B cell (primary cell): ENCODE data around the gene EME1. TPM values are rescaled to one million over a fixed set of nuclear protein-coding genes. Genes with fewer than 3 reads are reported as not detected.

Experiments
- ATAC-seq: fragments of 200-7000 bp; cut with Tn5 transposase; one replicate; pipeline ENCODE4 v1.10.0; 2021; ENCODE audit warnings: low read depth, mild to moderate bottlenecking, moderate number of reproducible peaks, moderate library complexity
- CTCF ChIA-PET: fragments of 350-600 bp; sonication (Branson Sonifier 250); formaldehyde crosslinking; loops from one replicate; lab custom pipeline; 2021; ENCODE audit warnings: antibody characterized with exemption, inconsistent platforms; lab: Charles Lee
- POLR2A ChIA-PET: fragments of 350-600 bp; sonication (Branson Sonifier 250); formaldehyde crosslinking; loops from one replicate; lab custom pipeline; 2021; ENCODE audit warnings: antibody characterized with exemption; lab: Charles Lee
- DNase-seq: peaks from one replicate; pipeline ENCODE4 v3.0.0; 2013
- H2AFZ ChIP-seq: 2 replicates; pipeline ENCODE4 v1.6.1; 2012; ENCODE audit warnings: mild to moderate bottlenecking, low read depth, low read length; ENCODE audit not compliant: insufficient read depth, poor library complexity, severe bottlenecking
- H3K27ac ChIP-seq, 2 donors: 1 replicate in 1 of 2; 2 replicates in 1 of 2; pipeline ENCODE4 v1.5.1; 2012 to 2013; ENCODE audit warnings: low read length in 2 of 2, mild to moderate bottlenecking in 2 of 2, moderate library complexity in 1 of 2
- H3K27me3 ChIP-seq, 4 experiments: fragments of 200-600 bp in 1 of 4; sonication (generic) in 1 of 4; replicated peaks in 1 of 4; 1 replicate in 2 of 4; 2 replicates in 2 of 4; pipeline versions ENCODE4 v1.6.1 to v1.7.0; 2013 to 2016; ENCODE audit warnings: low read length in 3 of 4, mild to moderate bottlenecking in 2 of 4, mixed read lengths in 1 of 4, moderate library complexity in 1 of 4; ENCODE audit not compliant: insufficient read depth in 4 of 4, control insufficient read depth in 3 of 4; ENCODE audit errors: control extremely low read depth in 1 of 4
- H3K36me3 ChIP-seq, 2 experiments: replicated peaks in 1 of 2; 1 replicate in 1 of 2; 2 replicates in 1 of 2; pipeline versions ENCODE4 v1.6.1 to v1.7.1; 2013; ENCODE audit warnings: low read length in 1 of 2; ENCODE audit not compliant: insufficient read depth in 2 of 2, control insufficient read depth in 1 of 2; ENCODE audit errors: control extremely low read depth in 1 of 2, extremely low read depth in 1 of 2
- H3K4me1 ChIP-seq, 2 donors: fragments of 200-600 bp in 1 of 2; sonication (generic) in 1 of 2; 1 replicate in 1 of 2; 2 replicates in 1 of 2; pipeline versions ENCODE4 v1.5.1 to v1.6.1; 2013 to 2017; ENCODE audit warnings: low read length in 2 of 2; ENCODE audit not compliant: control insufficient read depth in 2 of 2, insufficient read depth in 2 of 2
- H3K4me2 ChIP-seq: replicated peaks from 2 replicates; pipeline ENCODE3; 2012; ENCODE audit warnings: mild to moderate bottlenecking, low read depth, low read length; ENCODE audit not compliant: poor library complexity, severe bottlenecking
- H3K4me3 ChIP-seq, 5 experiments: fragments of 200-600 bp in 1 of 5; sonication (generic) in 1 of 5; 1 replicate in 3 of 5; 2 replicates in 2 of 5; pipeline versions ENCODE4 v1.5.1 to v1.7.0; 2011 to 2016; ENCODE audit warnings: low read length in 4 of 5, mild to moderate bottlenecking in 4 of 5, low read depth in 2 of 5, control low read depth in 1 of 5, moderate library complexity in 1 of 5; ENCODE audit not compliant: insufficient read depth in 1 of 5; ENCODE audit errors: control extremely low read depth in 1 of 5, extremely low read depth in 1 of 5
- H3K79me2 ChIP-seq: fragments of 200-600 bp; sonication (generic); one replicate; pipeline ENCODE4 v1.6.0; 2016; ENCODE audit warnings: low read length; ENCODE audit not compliant: control insufficient read depth, insufficient read depth
- H3K9ac ChIP-seq: fragments of 200-600 bp; sonication (generic); 2 replicates; pipeline ENCODE4 v1.6.1; 2017; ENCODE audit warnings: mild to moderate bottlenecking, low read length, moderate library complexity
- H3K9me3 ChIP-seq, 3 donors: one replicate each; pipeline versions ENCODE4 v1.6.1 to v1.7.1; 2013; ENCODE audit warnings: low read length in 2 of 3; ENCODE audit not compliant: control insufficient read depth in 2 of 3, insufficient read depth in 1 of 3; ENCODE audit errors: control extremely low read depth in 1 of 3
- H4K20me1 ChIP-seq: 2 replicates; pipeline ENCODE4 v1.6.0; 2012; ENCODE audit warnings: mild to moderate bottlenecking, low read length; ENCODE audit not compliant: insufficient read depth, control insufficient read depth, poor library complexity, severe bottlenecking
- H3K27ac Mint-ChIP-seq: one replicate; pipeline ENCODE4 v1.8.0; 2021; ENCODE audit warnings: mixed read lengths
- H3K27me3 Mint-ChIP-seq: one replicate; pipeline ENCODE4 v1.8.0; 2021; ENCODE audit warnings: mixed read lengths
- H3K4me1 Mint-ChIP-seq: one replicate; pipeline ENCODE4 v1.8.0; 2021; ENCODE audit warnings: mixed read lengths
- H3K4me3 Mint-ChIP-seq: one replicate; pipeline ENCODE4 v1.8.0; 2021; ENCODE audit warnings: mixed read lengths
- H3K9me3 Mint-ChIP-seq: one replicate; pipeline ENCODE4 v1.8.0; 2022; ENCODE audit warnings: mixed read lengths; ENCODE audit not compliant: insufficient read depth
- CTCF ChIP-seq: fragments of 200-600 bp; IDR thresholded peaks from one replicate; pipeline ENCODE4 v1.8.0; 2022; ENCODE audit warnings: antibody characterized with exemption, mild to moderate bottlenecking
- EZH2 ChIP-seq: IDR thresholded peaks from 2 replicates; pipeline ENCODE4 v1.6.1; 2012; ENCODE audit warnings: borderline replicate concordance, low read depth, mild to moderate bottlenecking, moderate library complexity, low read length; ENCODE audit not compliant: insufficient read depth, poor library complexity, severe bottlenecking
- WGBS: methylation state at CpG from one replicate; pipeline ENCODE4 v1.1.5; 2013; ENCODE audit warnings: missing lambda C conversion rate; ENCODE audit not compliant: insufficient coverage; 5-methylcytosine and 5-hydroxymethylcytosine counted together
- intact Hi-C: fragments of 100-400 bp; cut with micrococcal nuclease; formaldehyde crosslinking; loops from one replicate; pipeline ENCODE4 v1.10.0; 2022
- polyA plus RNA-seq: library from polyadenylated mRNA; depleted of rRNA; stranded (reverse); fragments of >200 nt; gene quantifications from 2 replicates; pipeline ENCODE4 v1.2.3, GENCODE V29; 2012
- total RNA-seq, 2 donors: library from RNA; stranded (reverse); fragments of 120-200 nt in 1 of 2; gene quantifications; 1 replicate in 1 of 2; 2 replicates in 1 of 2; pipeline versions ENCODE4 v1.2.3 to v1.2.4, GENCODE V29; 2013 to 2022

Gene EME1
- total and polyA plus RNA-seq, 2 donors (not counting 1 experiment from before 2014, with no cell fraction given), result 1.6 to 2.3 TPM

- Mint-ChIP-seq H3K27ac (no peak overlapping the region), H3K4me3 (no peak overlapping the region), H3K9me3 (no peaks in the 10 kb centered on the region), H3K4me1 (peaks cover 13% of the 10 kb centered on the region), H3K27me3 (no peaks in the 10 kb centered on the region)
- Histone ChIP-seq H3K4me1 (no peaks in the 10 kb centered on the region), H3K9ac (no peak overlapping the region), H2AFZ (no peak overlapping the region), H3K36me3 (peaks cover 0 to 33% of the 10 kb centered on the region in 2 experiments), H3K79me2 (peaks cover 11% of the 10 kb centered on the region), H3K4me2 (no peak overlapping the region), H3K27ac (no peak overlapping the region), H3K9me3 (no peaks in the 10 kb centered on the region), H4K20me1 (no peaks in the 10 kb centered on the region), H3K27me3 (no peaks in the 10 kb centered on the region), H3K4me3 (no peak overlapping the region)
- ChIA-PET CTCF (interaction anchor here (1.0 kb wide), 1 partner anchor 9 kb away, joined by 6 read pairs; no protein-coding TSS in a partner anchor), POLR2A (no interaction called here)
- ATAC-seq (no peak), DNase-seq (no peak)
- no peak for TF ChIP-seq EZH2
- intact Hi-C loops, result no loop called here
- WGBS, result 95% methylated on average over 20 of the region's 21 CpGs
These were observed 20.1 kb upstream of the EME1 start for GRCh38 chr17:50352693-50353599.

GRCh38 chr17:50353600-50354195, 19.3 kb upstream of the EME1 start:
- ATAC-seq (no peak), DNase-seq (no peak)
- no peak overlapping the region for H2AFZ ChIP-seq
- no peak for TF ChIP-seq CTCF
- TF ChIP-seq EZH2, result no peak
- no peak overlapping the region for H3K27ac ChIP-seq
- WGBS, result 97% methylated on average over 25 of the region's 27 CpGs
- H3K36me3 ChIP-seq, result peaks cover 0 to 39% of the 10 kb centered on the region in 2 experiments
- Mint-ChIP-seq H3K9me3 (no peaks in the 10 kb centered on the region), H3K27ac (no peak overlapping the region), H3K4me1 (peaks cover 7% of the 10 kb centered on the region), H3K27me3 (no peaks in the 10 kb centered on the region), H3K4me3 (no peak overlapping the region)
- H3K4me1 ChIP-seq, result no peaks in the 10 kb centered on the region
- ChIA-PET CTCF (no interaction called here), POLR2A (no interaction called here)
- no peak overlapping the region for H3K4me3 ChIP-seq
- H3K9ac ChIP-seq, result no peak overlapping the region
- H3K27me3 ChIP-seq, result no peaks in the 10 kb centered on the region
- intact Hi-C loops, result no loop called here
- no peaks in the 10 kb centered on the region for H3K9me3 ChIP-seq
- H3K79me2 ChIP-seq, result peaks cover 5% of the 10 kb centered on the region
- H3K4me2 ChIP-seq, result no peak overlapping the region
- H4K20me1 ChIP-seq, result no peaks in the 10 kb centered on the region
